ENCODE results near the gene PRKCA.

GRCh38 chr17:66275651-66276050 is 26.8 kb upstream of the PRKCA start:
- no peak for TF ChIP-seq CTCF (IDR thresholded peaks at IDR 0.05; ENCODE audit: insufficient read depth, low read length)
- TF ChIP-seq REST (IDR thresholded peaks at IDR 0.05; ENCODE audit: insufficient replicate concordance, low read depth): no peak
- TF ChIP-seq GABPA (IDR thresholded peaks at IDR 0.05; ENCODE audit: low read depth): no peak
- TF ChIP-seq POLR2AphosphoS5 (IDR thresholded peaks at IDR 0.05; ENCODE audit: low read depth): no peak

All from HL-60 (cell line).